Epithelial cell of esophagus (primary cell): Measurements from ENCODE around the gene TAS1R3.
"Not testable (repeated sequence)": the region's sequence is repeated elsewhere in the genome, so short reads cannot be mapped to it uniquely, and the experiment has no call there.

Experiments
- DNase-seq: peaks from one replicate; pipeline ENCODE4 v3.0.0; 2010; ENCODE audit warnings: low read depth
- H3K4me3 ChIP-seq: 2 replicates; pipeline ENCODE4 v1.5.1; 2011; ENCODE audit warnings: mild to moderate bottlenecking, low read length, control low read depth
- TF ChIP-seq, protein P1 (sequence below): IDR thresholded peaks from 2 replicates; pipeline ENCODE4 v1.5.1; 2011; ENCODE audit warnings: low read depth, mild to moderate bottlenecking, low read length, control low read depth, inconsistent platforms; ENCODE audit not compliant: insufficient read depth; ENCODE audit errors: missing control alignments

Gene TAS1R3

DNA sequence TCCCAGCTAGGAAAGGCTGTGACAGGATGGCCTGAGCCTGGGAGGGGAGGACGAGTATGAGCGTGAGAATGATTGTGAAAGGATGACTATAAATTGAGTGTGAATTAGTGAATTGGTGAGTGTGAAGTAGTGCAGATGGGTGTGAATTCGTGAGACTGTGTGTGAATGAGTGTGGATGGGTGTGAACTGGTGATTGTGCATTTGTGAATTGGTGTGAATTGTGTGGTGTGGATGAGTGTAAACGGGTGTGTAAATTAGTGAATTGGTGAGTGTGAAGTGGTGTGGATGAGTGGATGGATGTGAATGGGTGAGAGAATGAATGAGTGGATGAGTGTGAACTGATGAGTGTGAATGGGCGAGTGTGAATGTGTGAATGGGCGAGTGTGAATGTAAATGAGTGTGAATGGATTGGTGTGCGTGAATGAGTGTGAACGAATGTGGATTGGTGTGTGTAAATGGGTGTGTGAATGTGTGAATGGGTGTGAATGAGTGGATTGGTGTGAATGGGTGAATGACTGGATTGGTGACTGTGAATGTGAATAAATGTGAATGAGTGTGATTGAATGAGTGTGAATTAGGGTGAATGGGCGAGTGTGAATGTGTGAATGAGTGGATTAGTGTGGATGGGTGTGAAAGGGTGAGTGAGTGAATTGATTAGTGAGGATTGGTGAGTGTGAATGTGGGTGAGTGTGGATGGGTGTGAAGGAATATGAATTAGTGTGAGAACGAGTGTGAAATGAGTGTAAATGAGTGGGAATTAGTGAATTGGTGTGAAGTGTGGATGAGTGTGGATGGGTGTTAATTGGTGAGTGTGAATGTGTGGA lies 35.0 kb downstream of the TAS1R3 start:
- H3K4me3 ChIP-seq = no peak overlapping the region
- TF ChIP-seq, protein P1, sequence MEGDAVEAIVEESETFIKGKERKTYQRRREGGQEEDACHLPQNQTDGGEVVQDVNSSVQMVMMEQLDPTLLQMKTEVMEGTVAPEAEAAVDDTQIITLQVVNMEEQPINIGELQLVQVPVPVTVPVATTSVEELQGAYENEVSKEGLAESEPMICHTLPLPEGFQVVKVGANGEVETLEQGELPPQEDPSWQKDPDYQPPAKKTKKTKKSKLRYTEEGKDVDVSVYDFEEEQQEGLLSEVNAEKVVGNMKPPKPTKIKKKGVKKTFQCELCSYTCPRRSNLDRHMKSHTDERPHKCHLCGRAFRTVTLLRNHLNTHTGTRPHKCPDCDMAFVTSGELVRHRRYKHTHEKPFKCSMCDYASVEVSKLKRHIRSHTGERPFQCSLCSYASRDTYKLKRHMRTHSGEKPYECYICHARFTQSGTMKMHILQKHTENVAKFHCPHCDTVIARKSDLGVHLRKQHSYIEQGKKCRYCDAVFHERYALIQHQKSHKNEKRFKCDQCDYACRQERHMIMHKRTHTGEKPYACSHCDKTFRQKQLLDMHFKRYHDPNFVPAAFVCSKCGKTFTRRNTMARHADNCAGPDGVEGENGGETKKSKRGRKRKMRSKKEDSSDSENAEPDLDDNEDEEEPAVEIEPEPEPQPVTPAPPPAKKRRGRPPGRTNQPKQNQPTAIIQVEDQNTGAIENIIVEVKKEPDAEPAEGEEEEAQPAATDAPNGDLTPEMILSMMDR = no peak
- DNase-seq = no peak

DNA sequence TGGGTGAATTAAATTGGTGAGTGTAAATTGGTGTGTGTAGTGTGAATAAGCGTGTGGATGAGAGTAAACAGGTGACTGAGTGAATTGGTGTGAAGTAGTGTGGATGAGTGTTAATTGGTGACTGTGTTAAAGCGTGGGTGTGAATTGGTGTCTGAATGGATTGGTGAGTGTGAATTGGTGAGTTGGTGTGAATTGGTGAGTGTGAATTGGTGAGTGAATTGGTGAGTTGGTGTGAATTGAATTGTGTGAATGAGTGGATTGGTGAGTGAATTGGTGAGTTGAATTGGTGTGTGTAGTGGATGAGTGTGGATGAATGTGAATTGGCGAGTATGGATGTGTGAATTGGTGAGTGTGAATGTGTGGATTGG lies 35.6 kb downstream of the TAS1R3 start:
- TF ChIP-seq, protein P1 = no peak
- no peak for DNase-seq

DNA sequence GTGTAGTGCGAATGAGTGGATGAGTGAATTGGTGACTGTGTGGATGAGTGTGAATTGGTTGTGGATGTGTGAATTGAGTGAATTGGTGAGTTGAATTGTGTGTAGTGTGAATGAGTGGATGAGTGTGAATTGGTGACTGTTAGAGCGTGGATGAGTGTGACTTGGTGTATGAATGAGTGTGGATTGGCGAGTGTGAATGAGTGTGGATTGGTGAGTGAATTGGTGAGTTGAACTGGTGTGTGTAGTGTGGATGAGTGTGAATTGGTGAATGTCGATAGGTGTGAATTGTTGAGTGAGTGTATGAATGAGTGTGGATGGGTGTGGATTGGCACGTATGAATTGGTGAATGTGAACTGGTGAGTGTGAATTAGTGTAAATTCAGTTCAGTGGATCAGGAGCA lies 36.2 kb downstream of the TAS1R3 start:
- TF ChIP-seq, protein P1 = no peak
- no peak for DNase-seq
- no peak overlapping the region for H3K4me3 ChIP-seq

More for the DNA sequence above, 35.6 kb downstream of the TAS1R3 start:
- no peak overlapping the region for H3K4me3 ChIP-seq

DNA sequence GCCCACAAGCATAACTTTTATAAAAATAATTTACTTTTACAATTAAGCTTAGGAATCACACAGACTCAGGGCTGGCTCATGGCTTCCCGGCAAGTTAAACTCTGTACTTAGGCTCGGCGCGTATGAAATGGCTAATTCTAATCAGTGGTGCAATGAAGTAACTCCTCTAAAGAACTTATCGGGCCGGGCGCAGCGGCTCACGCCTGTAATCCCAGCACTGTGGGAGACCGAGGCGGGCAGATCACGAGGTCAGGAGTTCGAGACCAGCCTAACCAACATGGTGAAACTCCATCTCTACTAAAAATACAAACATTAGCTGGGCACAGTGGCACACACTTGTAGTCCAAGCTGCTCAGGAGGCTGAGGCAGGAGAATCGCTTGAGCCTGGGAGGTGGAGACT lies 39.0 kb downstream of the TAS1R3 start:
- H3K4me3 ChIP-seq, DNase-seq: not testable (repeated sequence)

DNA sequence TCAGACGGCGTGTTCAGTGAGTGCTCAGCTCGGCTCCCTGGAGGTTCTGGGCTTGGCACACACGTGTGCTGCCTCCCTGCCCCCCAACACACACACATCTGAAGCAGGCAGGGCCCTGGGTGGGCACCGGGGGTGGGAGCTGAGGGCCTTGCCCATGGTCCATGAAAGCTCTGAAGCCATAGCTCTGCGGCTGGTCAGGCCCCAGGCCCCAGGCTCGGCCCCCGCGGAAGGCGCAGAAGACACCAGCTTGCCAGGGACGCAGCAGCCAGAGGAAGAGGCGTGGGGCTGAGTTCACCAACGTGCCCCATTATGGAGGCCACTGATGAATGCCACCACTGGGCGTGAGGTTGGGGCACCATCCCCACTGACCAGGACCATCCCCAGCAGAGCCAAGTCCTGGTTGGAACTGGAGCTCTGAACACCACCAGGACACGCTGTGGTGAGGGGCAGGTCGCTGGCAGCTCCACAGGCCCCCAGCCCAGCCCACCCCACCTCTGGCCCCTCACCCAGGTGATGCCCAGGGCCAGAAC lies 39.8 kb downstream of the TAS1R3 start:
- TF ChIP-seq, protein P1 = no peak
- no peak overlapping the region for H3K4me3 ChIP-seq
- DNase-seq = no peak

DNA sequence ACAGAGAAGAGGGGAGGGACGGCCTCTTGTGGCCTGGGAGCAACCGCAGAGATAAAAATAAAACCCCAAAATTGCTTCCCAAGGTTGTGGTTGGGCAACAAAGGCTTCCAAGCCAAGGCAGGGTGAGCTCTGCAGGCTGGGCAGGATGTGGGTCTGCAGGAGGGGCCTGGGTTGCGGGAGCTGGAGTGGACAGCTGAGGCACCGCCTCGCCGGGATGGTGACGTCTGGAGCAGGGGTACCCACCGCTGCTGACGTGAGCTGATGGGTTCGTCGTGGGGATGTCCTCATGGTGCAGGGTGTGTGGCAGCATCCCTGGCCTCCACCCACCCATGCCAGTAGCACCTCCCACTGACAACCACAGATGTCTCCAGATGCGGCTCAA lies 40.3 kb downstream of the TAS1R3 start:
- H3K4me3 ChIP-seq = no peak overlapping the region
- TF ChIP-seq, protein P1 = no peak
- DNase-seq = no peak

DNA sequence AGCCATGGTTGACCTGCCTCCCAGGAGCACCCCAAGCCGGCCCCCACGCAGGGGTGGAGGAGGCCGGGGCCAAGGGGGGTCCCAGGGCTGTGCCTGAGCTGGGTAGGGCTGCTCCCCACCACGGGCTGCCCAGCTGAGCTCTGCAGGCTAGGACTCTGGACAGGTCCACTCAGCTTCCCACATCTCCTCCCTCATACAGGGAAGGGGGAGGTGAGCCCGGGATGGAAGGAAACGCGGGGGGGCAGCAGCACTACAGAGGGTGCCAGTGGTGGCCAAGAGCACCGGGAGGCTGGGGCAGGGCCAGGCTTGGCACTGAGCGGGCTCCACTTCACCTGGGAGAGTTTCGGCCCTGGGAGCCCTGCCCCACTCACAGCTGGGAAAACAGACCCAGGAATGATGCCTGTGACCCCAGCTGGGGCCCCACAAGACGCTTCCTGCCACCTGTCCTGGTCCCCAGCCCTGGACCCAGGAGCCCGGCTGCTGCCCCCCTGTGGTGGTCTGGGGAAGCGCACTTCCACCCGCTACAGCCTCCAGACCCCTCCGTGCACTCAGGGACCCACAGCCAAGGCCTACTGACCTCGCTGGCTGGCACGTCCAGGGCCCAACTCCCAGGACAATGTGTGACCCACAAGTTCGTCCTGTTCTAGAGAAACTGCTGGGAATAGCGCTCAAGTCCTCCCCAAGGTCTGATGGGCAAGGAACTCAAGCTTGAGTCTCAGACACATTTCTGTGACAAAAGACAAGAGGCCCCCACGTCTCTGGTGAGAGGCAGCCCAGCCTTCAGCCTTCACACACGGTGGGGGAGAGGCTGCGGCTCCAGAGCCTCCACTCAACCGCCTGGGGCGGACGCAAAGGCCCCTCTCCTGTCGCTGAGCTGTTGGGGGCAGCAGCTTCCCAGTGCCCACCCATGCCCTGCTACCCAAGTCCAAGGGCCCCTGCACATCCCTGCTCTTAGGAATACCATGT lies 40.9 kb downstream of the TAS1R3 start:
- TF ChIP-seq, protein P1 = peak; percentile 87

More for the DNA sequence above, 40.9 kb downstream of the TAS1R3 start:
- no peak overlapping the region for H3K4me3 ChIP-seq
- peak; percentile 51 for DNase-seq
